ENCODE results near the gene KRI1.

DNA sequence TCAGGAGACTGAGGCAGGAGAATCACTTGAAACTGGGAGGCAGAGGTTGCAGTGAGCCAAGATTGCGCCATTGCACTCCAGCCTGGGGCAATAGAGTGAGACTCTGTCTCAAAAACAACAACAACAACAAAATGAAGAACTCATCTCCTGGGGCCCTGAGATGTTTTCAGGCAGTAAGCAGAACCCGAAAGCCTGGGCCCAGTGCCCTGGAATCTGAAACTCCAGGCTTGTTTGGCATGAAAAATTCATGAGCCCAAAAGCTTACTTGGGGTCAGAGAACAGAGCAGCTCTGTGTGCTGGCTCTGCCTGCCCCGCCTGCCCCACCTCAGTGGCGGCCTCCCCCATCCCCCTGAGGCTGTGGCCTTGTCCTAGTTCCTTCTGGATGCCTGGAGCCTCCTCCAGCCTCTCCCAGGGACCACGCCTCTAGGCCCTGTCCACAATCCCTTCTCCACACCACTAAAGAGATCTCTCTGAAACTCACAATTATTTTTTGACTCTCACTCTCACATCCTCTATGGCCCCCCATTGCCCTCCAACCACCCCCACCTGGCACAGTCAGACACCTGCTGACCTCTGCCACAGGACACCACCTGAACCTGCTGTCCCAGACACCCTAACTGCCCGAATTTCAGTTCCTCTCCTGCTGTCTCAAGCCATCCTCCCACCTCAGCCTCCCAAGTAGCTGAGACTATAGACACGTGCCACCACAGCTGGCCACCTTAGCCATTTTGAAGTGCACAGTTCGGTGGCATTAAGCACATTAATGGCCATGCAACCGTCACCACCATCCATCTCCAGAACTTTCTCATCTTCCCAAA lies 28.2 kb upstream of the KRI1 start:
- TF ChIP-seq POLR2A (IDR thresholded peaks at IDR 0.05): no peak
- TF ChIP-seq EP300 (IDR thresholded peaks at IDR 0.05): peak; percentile 68 to 73
